Measurements from ENCODE around the gene PXMP4. TPM values are rescaled to one million over a fixed set of nuclear protein-coding genes. Genes with fewer than 3 reads are reported as not detected.

The PXMP4 gene
- total RNA-seq, 4 donors from 2014 or later: 4.4 to 8.9 (median 6.8) TPM

- H3K9me3 ChIP-seq: no peaks in the 10 kb centered on the region
- WGBS, 2 donors (ENCODE audit: low coverage in 1 of 2): 89 to 93% methylated on average over 2 to 7 of the region's 9 CpGs
- H3K27ac ChIP-seq: no peak overlapping the region
- no peaks in the 10 kb centered on the region for H3K36me3 ChIP-seq
- H3K4me1 ChIP-seq: peaks cover 0 to 42% (median 14%) of the 10 kb centered on the region in 3 donors
- TF ChIP-seq CTCF (IDR thresholded peaks at IDR 0.05): no peak
- TF ChIP-seq POLR2A (IDR thresholded peaks at IDR 0.05): no peak
- TF ChIP-seq EP300 (IDR thresholded peaks at IDR 0.05): no peak
- TF ChIP-seq POLR2AphosphoS5 (IDR thresholded peaks at IDR 0.05): no peak
- no peak for ATAC-seq
- no peaks in the 10 kb centered on the region for H3K27me3 ChIP-seq
- H3K4me3 ChIP-seq: no peak overlapping the region
Observed at GRCh38 chr20:33681728-33682353, 38.3 kb downstream of the PXMP4 start.

DNA sequence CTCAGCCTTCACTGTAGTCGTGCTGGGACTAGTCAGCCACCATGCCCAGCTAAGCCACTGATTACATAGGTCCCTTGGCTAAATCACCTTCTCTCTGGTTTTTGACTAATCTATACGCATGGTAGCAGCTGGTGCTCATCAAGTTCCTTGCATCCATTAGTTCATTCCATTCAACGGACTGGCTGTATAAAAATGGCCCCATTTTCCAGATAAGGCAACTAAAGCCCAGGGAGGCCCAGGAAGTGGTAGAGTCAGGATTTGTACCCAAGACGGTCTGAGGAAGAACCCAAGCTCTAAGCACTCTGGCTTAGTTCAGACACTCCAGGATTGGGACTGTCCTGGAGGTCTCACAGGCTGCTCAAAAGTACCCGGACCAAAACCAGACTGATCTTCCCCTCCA lies 38.8 kb downstream of the PXMP4 start:
- no peaks in the 10 kb centered on the region for H3K36me3 ChIP-seq
- TF ChIP-seq POLR2AphosphoS5 (IDR thresholded peaks at IDR 0.05) (no peak), POLR2A (IDR thresholded peaks at IDR 0.05) (no peak), EP300 (IDR thresholded peaks at IDR 0.05) (no peak), CTCF (IDR thresholded peaks at IDR 0.05) (no peak)
- 55 to 89% methylated on average over 3 of the region's 5 CpGs for WGBS, 2 donors (ENCODE audit: low coverage in 1 of 2)
- no peak for ATAC-seq
- H3K4me3 ChIP-seq: no peak overlapping the region
- H3K4me1 ChIP-seq: peaks cover 0 to 44% (median 19%) of the 10 kb centered on the region in 3 donors
- no peak overlapping the region for H3K27ac ChIP-seq
- H3K27me3 ChIP-seq: no peaks in the 10 kb centered on the region
- H3K9me3 ChIP-seq: no peaks in the 10 kb centered on the region

DNA sequence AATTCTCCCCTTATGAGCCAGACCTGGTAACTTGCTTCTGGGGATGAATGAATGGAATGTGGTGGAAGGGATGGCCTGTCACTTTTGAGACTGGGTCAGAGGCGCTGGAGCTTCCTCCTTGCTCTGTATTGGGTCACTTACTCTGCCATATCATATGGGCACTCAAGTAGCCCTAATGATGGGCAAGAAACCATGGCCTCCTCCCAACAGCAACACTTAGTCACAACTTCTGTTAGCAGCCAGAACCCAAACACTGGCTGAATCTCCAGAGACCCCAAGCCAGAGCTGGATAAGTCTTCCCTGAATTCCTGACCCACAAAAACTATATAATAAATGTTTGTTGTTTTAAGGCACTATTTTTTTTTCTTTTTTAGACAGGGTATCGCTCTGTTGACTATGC lies 39.4 kb downstream of the PXMP4 start:
- no peak overlapping the region for H3K4me3 ChIP-seq
- ATAC-seq: no peak
- H3K27me3 ChIP-seq: no peaks in the 10 kb centered on the region
- peaks cover 0 to 47% (median 24%) of the 10 kb centered on the region in 3 donors for H3K4me1 ChIP-seq
- no peaks in the 10 kb centered on the region for H3K36me3 ChIP-seq
- TF ChIP-seq CTCF (IDR thresholded peaks at IDR 0.05) (no peak), POLR2A (IDR thresholded peaks at IDR 0.05) (no peak), EP300 (IDR thresholded peaks at IDR 0.05) (no peak), POLR2AphosphoS5 (IDR thresholded peaks at IDR 0.05) (no peak)
- no peak overlapping the region for H3K27ac ChIP-seq
- WGBS, 2 donors (ENCODE audit: low coverage in 1 of 2): 78 to 83% methylated on average over 1 to 2 of the region's 2 CpGs
- H3K9me3 ChIP-seq: no peaks in the 10 kb centered on the region

DNA sequence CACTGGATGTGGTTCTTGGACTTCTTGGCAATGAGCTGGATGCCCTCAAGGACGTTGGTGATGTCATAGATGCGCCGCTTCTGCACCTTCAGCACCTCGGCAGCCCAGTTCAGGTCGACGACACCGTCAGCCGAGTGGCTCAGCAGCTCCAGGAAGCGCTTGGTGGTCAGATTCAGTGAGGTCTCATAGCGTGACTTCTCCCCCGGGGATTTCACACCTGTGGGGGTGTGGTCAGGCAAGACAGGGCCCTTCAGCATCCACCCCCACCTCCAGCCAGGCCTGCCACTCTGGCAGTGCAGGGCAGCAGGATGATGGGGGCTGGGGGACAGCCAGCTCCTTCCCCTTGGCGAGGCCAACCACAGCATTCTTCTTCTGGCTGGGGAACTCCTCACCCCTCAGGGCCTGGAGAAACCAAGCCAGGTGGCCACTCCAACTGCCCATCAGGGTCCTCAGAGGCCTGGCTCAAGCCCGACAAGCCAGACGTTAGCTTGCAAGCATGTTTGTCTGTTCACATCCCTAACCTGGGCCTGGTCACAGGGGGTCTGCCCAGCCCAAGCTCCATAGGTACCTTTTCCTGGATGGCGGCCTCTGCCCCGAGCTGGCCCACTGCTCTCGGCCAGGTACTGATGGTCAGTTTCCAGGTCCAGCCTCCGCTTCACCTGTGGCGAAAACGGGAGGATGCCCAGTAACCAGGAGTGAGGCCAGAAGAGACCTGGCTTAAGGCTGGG lies 40.2 kb downstream of the PXMP4 start:
- 100% methylated on average over 2 of the region's 20 CpGs; no CpG with 5 or more reads in 1 of the 2 donors for WGBS, 2 donors (ENCODE audit: low coverage in 1 of 2)
- no peak overlapping the region for H3K4me3 ChIP-seq
- H3K4me1 ChIP-seq: peaks cover 0 to 47% (median 24%) of the 10 kb centered on the region in 3 donors
- no peaks in the 10 kb centered on the region for H3K9me3 ChIP-seq
- no peak overlapping the region for H3K27ac ChIP-seq
- TF ChIP-seq POLR2AphosphoS5 (IDR thresholded peaks at IDR 0.05): no peak
- no peak for TF ChIP-seq EP300 (IDR thresholded peaks at IDR 0.05)
- no peak for TF ChIP-seq CTCF (IDR thresholded peaks at IDR 0.05)
- no peak for TF ChIP-seq POLR2A (IDR thresholded peaks at IDR 0.05)
- no peak for ATAC-seq
- no peaks in the 10 kb centered on the region for H3K36me3 ChIP-seq
- no peaks in the 10 kb centered on the region for H3K27me3 ChIP-seq

All from gastroesophageal sphincter (tissue), 4 donors.